Keratinocyte (primary cell): ENCODE results near the gene TSKU. TPM values are rescaled to one million over a fixed set of nuclear protein-coding genes. Genes with fewer than 3 reads are reported as not detected.
"Not testable (repeated sequence)": the region's sequence is repeated elsewhere in the genome, so short reads cannot be mapped to it uniquely, and the experiment has no call there.

Experiments
- DNase-seq: peaks from one replicate; pipeline ENCODE4 v3.0.0-alpha.2; 2011; ENCODE audit warnings: low read depth, missing footprints, low spot score
- FAIRE-seq: peaks from 2 replicates; lab custom pipeline; 2011; peaks lifted over from hg19 to GRCh38; lab: Jason Lieb, UNC
- H2AFZ ChIP-seq: 2 replicates; pipeline ENCODE4 v1.6.0; 2012; ENCODE audit warnings: low read length, control low read depth, inconsistent platforms; ENCODE audit not compliant: control insufficient read depth
- H3K27ac ChIP-seq: 2 replicates; pipeline ENCODE4 v1.5.1; 2011; ENCODE audit warnings: low read length; ENCODE audit not compliant: control insufficient read depth, insufficient read depth
- H3K27me3 ChIP-seq: 3 replicates; pipeline ENCODE4 v1.6.0; 2011; ENCODE audit warnings: low read length; ENCODE audit not compliant: control insufficient read depth, insufficient read depth; ENCODE audit errors: extremely low read depth
- H3K36me3 ChIP-seq, 2 experiments: 2 replicates in 1 of 2; 3 replicates in 1 of 2; pipeline ENCODE4 v1.5.1; 2011; ENCODE audit warnings: low read length in 2 of 2, mild to moderate bottlenecking in 1 of 2; ENCODE audit not compliant: control insufficient read depth in 2 of 2, insufficient read depth in 2 of 2; ENCODE audit errors: extremely low read depth in 1 of 2
- H3K4me1 ChIP-seq: 3 replicates; pipeline ENCODE4 v1.5.1; 2011; ENCODE audit warnings: low read length; ENCODE audit not compliant: control insufficient read depth, insufficient read depth; ENCODE audit errors: extremely low read depth
- H3K4me2 ChIP-seq: 3 replicates; pipeline ENCODE4 v1.6.0; 2011; ENCODE audit warnings: low read depth, low read length; ENCODE audit not compliant: control insufficient read depth, insufficient read depth; ENCODE audit errors: extremely low read depth
- H3K4me3 ChIP-seq, 3 experiments: fragments of 200-600 bp in 1 of 3; sonication (generic) in 1 of 3; 2 replicates in 2 of 3; 3 replicates in 1 of 3; pipeline ENCODE4 v1.5.1; 2011 to 2016; ENCODE audit warnings: low read length in 3 of 3, mild to moderate bottlenecking in 3 of 3, control low read depth in 2 of 3, inconsistent platforms in 1 of 3, low read depth in 1 of 3, mixed read lengths in 1 of 3, mixed run types in 1 of 3, moderate library complexity in 1 of 3; ENCODE audit not compliant: control insufficient read depth in 2 of 3, insufficient read depth in 2 of 3; ENCODE audit errors: extremely low read depth in 1 of 3
- H3K79me2 ChIP-seq: 2 replicates; pipeline ENCODE4 v1.6.0; 2012; ENCODE audit warnings: low read length; ENCODE audit not compliant: control insufficient read depth, insufficient read depth
- H3K9ac ChIP-seq: 3 replicates; pipeline ENCODE4 v1.6.0; 2011; ENCODE audit warnings: low read length; ENCODE audit not compliant: control insufficient read depth, insufficient read depth; ENCODE audit errors: extremely low read depth
- H3K9me1 ChIP-seq: 3 replicates; pipeline ENCODE4 v1.6.0; 2011; ENCODE audit warnings: low read length; ENCODE audit not compliant: control insufficient read depth, insufficient read depth; ENCODE audit errors: extremely low read depth
- H3K9me3 ChIP-seq: 2 replicates; pipeline ENCODE4 v1.5.1; 2012; ENCODE audit warnings: low read depth, low read length; ENCODE audit not compliant: control insufficient read depth
- H4K20me1 ChIP-seq: 3 replicates; pipeline ENCODE4 v1.6.0; 2011; ENCODE audit warnings: low read length; ENCODE audit not compliant: control insufficient read depth, insufficient read depth; ENCODE audit errors: extremely low read depth
- CTCF ChIP-seq, 3 experiments: IDR thresholded peaks in 1 of 3; conservative IDR thresholded peaks in 1 of 3; optimal IDR thresholded peaks in 1 of 3; 2 replicates in 2 of 3; 3 replicates in 1 of 3; pipeline versions ENCODE3 to v1.5.1; 2011; ENCODE audit warnings: low read length in 3 of 3, mild to moderate bottlenecking in 3 of 3, moderate library complexity in 2 of 3, control low read depth in 1 of 3, inconsistent platforms in 1 of 3; ENCODE audit not compliant: insufficient read depth in 2 of 3; ENCODE audit errors: extremely low read depth in 1 of 3
- EZH2 ChIP-seq: IDR thresholded peaks from one replicate; pipeline ENCODE4 v1.6.1; 2012; ENCODE audit warnings: inconsistent platforms, mild to moderate bottlenecking, low read length, moderate library complexity
- dilution Hi-C: fragments of 300-500 bp; cut with MboI; formaldehyde crosslinking; loops from one replicate; pipeline ENCODE4 v1.7.0; 2020; ENCODE audit warnings: low sequenced_read_pairs; ENCODE audit not compliant: extremely low pct_ligation_motif_present
- polyA plus RNA-seq, 5 experiments: library from polyadenylated mRNA; depleted of rRNA in 3 of 5; stranded (reverse) in 3 of 5; stranded (forward) in 1 of 5; unstranded in 1 of 5; fragments of >200 nt; gene quantifications; 1 replicate in 1 of 5; 2 replicates in 3 of 5; 3 replicates in 1 of 5; pipeline versions ENCODE4 v1.2.1 to v1.2.3, GENCODE V29; 2011 to 2012; ENCODE audit warnings: missing spikeins in 2 of 5, low read depth in 1 of 5, low replicate concordance in 1 of 5

TSKU gene
- polyA plus RNA-seq, 1 donor (not counting 4 experiments of a cell fraction or from before 2014, with no cell fraction given), result 22.8 TPM

GRCh38 chr11:76824980-76825725 lies 42.0 kb downstream of the TSKU start:
- H2AFZ ChIP-seq, result peak overlapping the region; percentile 76
- dilution Hi-C loops, result no loop called here
- no peaks in the 10 kb centered on the region for H3K9me1 ChIP-seq
- peak overlapping the region in 2 of 3 experiments; percentile 51 to 57 for H3K4me3 ChIP-seq
- no peaks in the 10 kb centered on the region for H4K20me1 ChIP-seq
- DNase-seq (peak; percentile 92), FAIRE-seq (peak; percentile 85)
- no peaks in the 10 kb centered on the region for H3K9me3 ChIP-seq
- no peaks in the 10 kb centered on the region for H3K36me3 ChIP-seq
- peaks cover 37% of the 10 kb centered on the region for H3K4me1 ChIP-seq
- H3K27me3 ChIP-seq, result no peaks in the 10 kb centered on the region
- H3K9ac ChIP-seq, result peak overlapping the region; percentile 44
- H3K79me2 ChIP-seq, result no peaks in the 10 kb centered on the region
- H3K4me2 ChIP-seq, result peak overlapping the region; percentile 92
- TF ChIP-seq CTCF (optimal IDR thresholded peaks at IDR 0.05 in 1 of 3, IDR thresholded peaks at IDR 0.05 in 1 of 3, conservative IDR thresholded peaks at IDR 0.05 in 1 of 3; ENCODE audit: extremely low read depth in 1 of 3, insufficient read depth in 2 of 3, low read length in 3 of 3) (no peak), EZH2 (no peak)
- peak overlapping the region; percentile 83 for H3K27ac ChIP-seq

- DNase-seq, result no peak
- Histone ChIP-seq H3K27me3 (no peaks in the 10 kb centered on the region), H3K4me2 (peak overlapping the region; percentile 92), H3K4me3 (peak overlapping the region in 2 of 3 experiments; percentile 51 to 57), H3K27ac (peak overlapping the region; percentile 83), H3K9ac (peak overlapping the region; percentile 44), H3K4me1 (peaks cover 44% of the 10 kb centered on the region), H3K9me1 (no peaks in the 10 kb centered on the region), H2AFZ (peak overlapping the region; percentile 76), H4K20me1 (no peaks in the 10 kb centered on the region), H3K36me3 (no peaks in the 10 kb centered on the region), H3K9me3 (no peaks in the 10 kb centered on the region), H3K79me2 (no peaks in the 10 kb centered on the region)
- no peak for FAIRE-seq
- dilution Hi-C loops, result no loop called here
- TF ChIP-seq CTCF (optimal IDR thresholded peaks at IDR 0.05 in 1 of 3, IDR thresholded peaks at IDR 0.05 in 1 of 3, conservative IDR thresholded peaks at IDR 0.05 in 1 of 3; ENCODE audit: extremely low read depth in 1 of 3, insufficient read depth in 2 of 3, low read length in 3 of 3), result no peak
Measured at GRCh38 chr11:76825726-76826396, 42.7 kb downstream of the TSKU start.

- DNase-seq, FAIRE-seq, dilution Hi-C loops: not testable (repeated sequence)
Measured at GRCh38 chr11:76826508-76826907, 43.4 kb downstream of the TSKU start.

More at GRCh38 chr11:76826508-76826907, 43.4 kb downstream of the TSKU start:
- H3K27ac ChIP-seq, H3K4me2 ChIP-seq, H3K9ac ChIP-seq, H3K9me1 ChIP-seq, H4K20me1 ChIP-seq, H3K36me3 ChIP-seq, H3K79me2 ChIP-seq, H3K4me3 ChIP-seq, H3K27me3 ChIP-seq, H2AFZ ChIP-seq, H3K9me3 ChIP-seq: not testable (repeated sequence)
- peaks cover 45% of the 10 kb centered on the region for H3K4me1 ChIP-seq
